ENCODE measurements around the gene PCBD1. TPM values are rescaled to one million over a fixed set of nuclear protein-coding genes. Genes with fewer than 3 reads are reported as not detected.
A peak's percentile ranks its signal among the peaks of the same experiment; 100 is the strongest.
"Not testable (repeated sequence)": the region's sequence is repeated elsewhere in the genome, so short reads cannot be mapped to it uniquely, and the experiment has no call there.

The PCBD1 gene
- total RNA-seq, 2 donors from 2014 or later = 40.5 to 67.7 TPM

DNA sequence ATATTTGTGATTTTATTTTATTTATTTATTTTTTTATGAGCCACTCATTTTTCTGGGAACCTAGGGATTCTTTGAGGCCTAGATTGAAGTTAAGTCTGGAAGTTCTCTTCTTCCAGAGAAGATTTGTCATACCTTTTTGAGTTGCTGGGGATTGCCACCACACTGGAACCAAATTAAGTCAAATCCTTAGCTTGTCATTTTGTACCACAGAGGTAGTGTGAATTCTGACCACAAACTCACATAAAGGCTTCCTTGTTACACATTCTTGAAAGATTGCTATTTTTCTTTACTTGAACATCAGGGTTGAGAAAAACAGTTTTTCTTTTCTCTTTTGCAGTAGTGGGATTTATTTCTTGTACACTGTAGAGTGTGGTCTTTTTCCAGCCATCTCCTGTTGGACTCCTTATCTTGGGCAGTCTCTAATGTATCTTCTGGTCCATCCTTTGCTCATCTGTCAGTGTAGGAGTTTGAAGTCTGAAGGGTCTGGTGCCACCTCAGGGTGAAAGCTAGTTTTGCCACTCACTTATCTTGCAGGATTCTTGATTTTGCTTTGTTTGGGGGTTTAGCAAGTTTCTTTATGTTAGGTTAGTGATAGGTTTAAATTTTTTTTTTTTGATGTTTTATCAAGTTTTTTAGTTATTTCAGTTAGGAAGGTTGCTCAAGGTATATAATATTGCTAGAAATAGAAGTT is 24.8 kb downstream of the PCBD1 start:
- Histone ChIP-seq H3K9me3 (no peaks in the 10 kb centered on the region), H3K27ac (peak overlapping the region in 1 of 4 donors; percentile 9), H3K36me3 (replicated peaks in 1 of 2; ENCODE audit: insufficient read depth in 1 of 2, low read depth in 2 of 2) (peaks cover 0 to 4% of the 10 kb centered on the region in 2 donors), H3K27me3 (no peaks in the 10 kb centered on the region), H3K4me1 (peaks cover 35% of the 10 kb centered on the region), H3K4me3 (no peak overlapping the region)
- DNase-seq (no peak), ATAC-seq (no peak)
- intact Hi-C loops (cut with DNase I) = no loop called here
- TF ChIP-seq POLR2A (IDR thresholded peaks at IDR 0.05) = no peak
- TF ChIP-seq, protein P1, sequence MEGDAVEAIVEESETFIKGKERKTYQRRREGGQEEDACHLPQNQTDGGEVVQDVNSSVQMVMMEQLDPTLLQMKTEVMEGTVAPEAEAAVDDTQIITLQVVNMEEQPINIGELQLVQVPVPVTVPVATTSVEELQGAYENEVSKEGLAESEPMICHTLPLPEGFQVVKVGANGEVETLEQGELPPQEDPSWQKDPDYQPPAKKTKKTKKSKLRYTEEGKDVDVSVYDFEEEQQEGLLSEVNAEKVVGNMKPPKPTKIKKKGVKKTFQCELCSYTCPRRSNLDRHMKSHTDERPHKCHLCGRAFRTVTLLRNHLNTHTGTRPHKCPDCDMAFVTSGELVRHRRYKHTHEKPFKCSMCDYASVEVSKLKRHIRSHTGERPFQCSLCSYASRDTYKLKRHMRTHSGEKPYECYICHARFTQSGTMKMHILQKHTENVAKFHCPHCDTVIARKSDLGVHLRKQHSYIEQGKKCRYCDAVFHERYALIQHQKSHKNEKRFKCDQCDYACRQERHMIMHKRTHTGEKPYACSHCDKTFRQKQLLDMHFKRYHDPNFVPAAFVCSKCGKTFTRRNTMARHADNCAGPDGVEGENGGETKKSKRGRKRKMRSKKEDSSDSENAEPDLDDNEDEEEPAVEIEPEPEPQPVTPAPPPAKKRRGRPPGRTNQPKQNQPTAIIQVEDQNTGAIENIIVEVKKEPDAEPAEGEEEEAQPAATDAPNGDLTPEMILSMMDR (IDR thresholded peaks at IDR 0.05) = no peak

DNA sequence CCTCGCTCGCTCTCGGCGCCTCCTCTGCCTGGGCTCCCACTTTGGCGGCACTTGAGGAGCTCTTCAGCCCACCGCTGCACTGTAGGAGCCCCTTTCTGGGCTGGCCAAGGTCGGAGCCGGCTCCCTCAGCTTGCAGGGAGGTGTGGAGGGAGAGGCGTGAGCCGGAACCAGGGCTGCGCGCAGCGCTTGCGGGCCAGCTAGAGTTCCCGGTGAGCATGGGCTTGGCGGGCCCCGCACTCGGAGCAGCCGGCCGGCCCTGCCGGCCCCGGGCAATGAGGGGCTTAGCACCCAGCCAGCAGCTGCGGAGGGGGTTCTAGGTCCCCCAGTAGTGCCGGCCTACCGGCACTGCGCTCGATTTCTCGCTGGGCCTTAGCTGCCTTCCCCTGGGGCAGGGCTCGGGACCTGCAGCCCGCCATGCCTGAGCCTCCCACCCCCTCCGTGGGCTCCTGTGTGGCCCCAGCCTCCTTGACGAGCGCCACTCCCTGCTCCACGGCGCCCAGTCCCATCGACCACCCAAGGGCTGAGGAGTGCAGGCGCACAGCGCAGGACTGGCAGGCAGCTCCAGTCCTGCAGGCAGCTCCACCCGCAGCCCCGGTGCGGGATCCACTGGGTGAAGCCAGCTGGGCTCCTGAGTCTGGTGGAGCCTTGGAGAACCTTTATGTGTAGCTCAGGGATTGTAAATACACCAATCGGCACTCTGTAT is 26.7 kb downstream of the PCBD1 start:
- H3K27me3 ChIP-seq; H3K36me3 ChIP-seq (replicated peaks in 1 of 2; ENCODE audit: insufficient read depth in 1 of 2, low read depth in 2 of 2); ATAC-seq; intact Hi-C loops (cut with DNase I); DNase-seq; H3K9me3 ChIP-seq; H3K4me3 ChIP-seq; H3K27ac ChIP-seq: not testable (repeated sequence)
- WGBS, 2 donors = 96 to 98% methylated on average over 30 to 32 of the region's 42 CpGs
- H3K4me1 ChIP-seq = peaks cover 27% of the 10 kb centered on the region

DNA sequence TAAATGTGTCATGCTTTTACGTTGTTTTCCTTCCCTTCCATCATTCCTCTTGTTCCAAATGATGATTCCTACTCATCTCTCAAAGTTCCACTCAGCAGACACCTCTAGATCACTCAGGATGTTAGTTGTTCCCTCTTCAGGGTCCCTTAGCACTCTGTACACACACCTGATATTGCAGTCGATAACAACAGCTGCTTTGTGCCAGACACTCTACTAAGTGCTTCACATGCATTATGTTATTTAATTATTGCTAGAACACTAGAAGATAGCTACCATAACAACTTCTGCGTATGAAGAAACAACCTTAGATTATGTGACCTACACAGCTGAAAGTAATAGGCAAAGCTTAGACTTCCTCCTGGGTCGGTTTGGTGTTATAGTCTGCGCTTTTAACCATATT is 29.6 kb downstream of the PCBD1 start:
- Histone ChIP-seq H3K9me3 (no peaks in the 10 kb centered on the region), H3K27ac (peak overlapping the region in 1 of 4 donors; percentile 26), H3K4me1 (peaks cover 17% of the 10 kb centered on the region), H3K36me3 (replicated peaks in 1 of 2; ENCODE audit: insufficient read depth in 1 of 2, low read depth in 2 of 2) (peaks cover 0 to 7% of the 10 kb centered on the region in 2 donors), H3K27me3 (no peaks in the 10 kb centered on the region), H3K4me3 (no peak overlapping the region)
- DNase-seq (peak in 1 of 4 donors; percentile 34), ATAC-seq (peak; percentile 61)
- TF ChIP-seq, protein P1 (IDR thresholded peaks at IDR 0.05) = no peak
- TF ChIP-seq POLR2A (IDR thresholded peaks at IDR 0.05) = no peak
- 50 to 52% methylated on average over 5 of the region's 5 CpGs for WGBS, 2 donors
- intact Hi-C loops (cut with DNase I) = no loop called here

DNA sequence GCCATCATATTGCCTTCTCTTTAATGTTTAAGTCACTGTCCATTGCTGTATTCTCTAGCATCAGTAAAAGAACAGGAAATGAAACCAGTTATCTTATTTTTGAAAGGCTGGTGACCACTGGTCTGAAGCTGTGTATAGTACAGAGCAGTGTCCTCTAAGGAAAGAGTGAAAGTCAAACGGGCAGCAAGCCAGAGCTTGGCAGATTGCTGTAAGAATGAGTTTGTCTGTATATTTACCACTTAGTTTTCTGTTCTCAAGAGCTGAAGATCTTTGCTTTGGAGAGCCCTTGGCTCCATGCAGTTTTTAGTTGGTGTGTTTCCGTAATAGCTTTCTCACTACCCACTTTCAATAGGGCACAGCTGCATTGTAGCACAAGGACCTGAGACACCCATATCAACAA is 31.9 kb downstream of the PCBD1 start:
- 62 to 72% methylated on average over 2 of the region's 2 CpGs for WGBS, 2 donors
- H3K27me3 ChIP-seq = no peaks in the 10 kb centered on the region
- intact Hi-C loops (cut with DNase I) = no loop called here
- DNase-seq (peak in 2 of 4 donors; percentile 22 to 50), ATAC-seq (no peak)
- TF ChIP-seq POLR2A (IDR thresholded peaks at IDR 0.05) = no peak
- TF ChIP-seq, protein P1 (IDR thresholded peaks at IDR 0.05) = no peak
- peak overlapping the region in 1 of 4 donors; percentile 0 for H3K27ac ChIP-seq
- H3K9me3 ChIP-seq = no peaks in the 10 kb centered on the region
- peaks cover 0 to 7% of the 10 kb centered on the region in 2 donors for H3K36me3 ChIP-seq (replicated peaks in 1 of 2; ENCODE audit: insufficient read depth in 1 of 2, low read depth in 2 of 2)
- peaks cover 40% of the 10 kb centered on the region for H3K4me1 ChIP-seq
- no peak overlapping the region for H3K4me3 ChIP-seq

DNA sequence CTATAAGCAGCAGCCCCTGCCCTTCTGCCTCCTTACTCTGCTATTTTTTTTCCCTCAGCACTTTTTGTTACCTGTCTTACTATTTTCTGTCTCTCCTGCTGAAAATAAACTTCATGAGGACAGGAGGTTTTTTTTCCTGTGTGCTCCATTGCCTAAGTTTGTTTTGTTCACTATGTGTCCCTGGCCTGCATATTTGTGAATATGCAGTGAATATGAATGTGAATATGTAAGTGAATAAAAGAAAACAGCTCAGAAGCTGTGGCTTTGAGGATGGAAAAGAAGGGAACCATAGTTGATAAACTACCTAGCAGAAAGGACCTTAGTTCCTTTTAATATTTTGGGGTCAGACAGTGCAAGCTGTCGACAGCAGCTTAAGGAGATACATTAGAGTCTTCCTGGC is 34.9 kb downstream of the PCBD1 start:
- no peak for ATAC-seq
- intact Hi-C loops (cut with DNase I) = no loop called here
- H3K4me1 ChIP-seq = peaks cover 39% of the 10 kb centered on the region

More for the DNA sequence above, 34.9 kb downstream of the PCBD1 start:
- peak overlapping the region in 2 of 4 donors; percentile 0 to 50 for H3K27ac ChIP-seq
- no peak for DNase-seq
- H3K9me3 ChIP-seq = no peaks in the 10 kb centered on the region
- peaks cover 0 to 2% of the 10 kb centered on the region in 2 donors for H3K36me3 ChIP-seq (replicated peaks in 1 of 2; ENCODE audit: insufficient read depth in 1 of 2, low read depth in 2 of 2)
- WGBS, 2 donors = 56 to 76% methylated on average over 1 of the region's 1 CpG
- TF ChIP-seq, protein P1 (IDR thresholded peaks at IDR 0.05) = no peak
- TF ChIP-seq POLR2A (IDR thresholded peaks at IDR 0.05) = no peak
- H3K4me3 ChIP-seq = no peak overlapping the region
- no peaks in the 10 kb centered on the region for H3K27me3 ChIP-seq
